Erythroblast (primary cell): ENCODE measurements around the gene CTIF.

Experiments used
- GATA1 ChIP-seq: IDR thresholded peaks from 2 replicates; pipeline ENCODE4 v1.6.1; 2011; ENCODE audit warnings: low read depth, mild to moderate bottlenecking, control low read depth, low read length, moderate library complexity
- POLR2A ChIP-seq: IDR thresholded peaks from 2 replicates; pipeline ENCODE4 v1.6.1; 2011; ENCODE audit warnings: mild to moderate bottlenecking, low read length

DNA sequence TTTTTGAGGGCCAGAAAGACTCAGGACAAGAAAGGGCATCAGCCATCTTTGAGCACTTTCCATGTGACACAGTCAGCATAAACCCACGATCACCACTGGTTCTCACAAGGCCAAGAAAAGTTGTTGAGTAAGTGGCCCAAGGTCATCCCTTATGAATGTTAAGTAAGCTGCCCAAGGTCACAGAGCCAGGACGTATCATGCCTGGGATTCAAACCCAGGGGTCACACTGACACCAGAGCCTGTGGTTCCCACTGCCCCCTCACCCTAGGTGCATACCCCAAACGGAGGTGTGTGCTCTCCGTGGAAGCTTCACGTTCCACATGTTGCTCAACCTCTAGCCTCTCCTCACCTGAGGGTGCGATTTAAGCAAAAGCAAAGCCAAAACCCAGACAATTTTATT is 2.3 kb upstream of the CTIF start:
- TF ChIP-seq POLR2A (no peak), GATA1 (no peak)
